HG02571 (cell line): ENCODE results near the gene EML1.

Source experiments
- ATAC-seq: cut with Tn5 transposase; IDR thresholded peaks from one replicate; pipeline ENCODE4 v1.9.1; 2021; ENCODE audit warnings: mild to moderate bottlenecking, moderate library complexity; ENCODE audit not compliant: unreplicated experiment

The EML1 gene

DNA sequence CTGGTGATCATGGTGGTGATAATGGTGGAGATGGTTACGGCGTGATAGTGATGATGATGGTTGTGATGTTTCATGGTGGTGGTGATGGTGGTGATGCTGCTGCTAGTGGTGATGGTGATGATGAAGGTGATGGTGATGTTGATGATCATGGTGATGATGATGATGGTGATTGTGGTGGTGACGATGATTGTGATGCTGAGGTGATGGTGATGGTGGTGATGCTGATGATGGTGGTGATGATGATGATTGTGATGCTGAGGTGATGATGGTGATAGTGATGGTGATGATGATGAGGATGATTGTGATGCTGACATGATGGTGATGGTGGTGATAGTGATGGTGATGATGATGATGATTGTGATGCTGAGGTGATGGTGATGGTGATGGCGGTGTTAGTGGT is 158.8 kb downstream of the EML1 start:
- ATAC-seq = no peak

DNA sequence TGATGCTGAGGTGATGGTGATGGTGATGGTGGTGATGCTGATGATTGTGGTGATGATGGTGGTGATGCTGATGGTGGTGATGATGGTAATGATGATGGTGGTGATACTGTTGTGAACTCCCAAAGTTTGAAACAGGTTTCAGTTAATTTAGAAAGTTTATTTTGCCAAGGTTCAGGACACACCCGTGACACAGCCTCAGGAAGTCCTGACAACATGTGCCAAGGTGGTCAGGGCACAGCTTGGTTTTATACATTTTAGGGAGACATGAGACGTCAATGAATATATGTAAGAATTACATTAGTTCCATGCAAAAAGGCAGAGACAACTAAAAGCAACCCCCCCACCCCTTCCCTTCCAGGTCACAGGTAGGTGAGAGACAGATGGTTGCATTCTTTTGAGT is 159.2 kb downstream of the EML1 start:
- no peak for ATAC-seq

DNA sequence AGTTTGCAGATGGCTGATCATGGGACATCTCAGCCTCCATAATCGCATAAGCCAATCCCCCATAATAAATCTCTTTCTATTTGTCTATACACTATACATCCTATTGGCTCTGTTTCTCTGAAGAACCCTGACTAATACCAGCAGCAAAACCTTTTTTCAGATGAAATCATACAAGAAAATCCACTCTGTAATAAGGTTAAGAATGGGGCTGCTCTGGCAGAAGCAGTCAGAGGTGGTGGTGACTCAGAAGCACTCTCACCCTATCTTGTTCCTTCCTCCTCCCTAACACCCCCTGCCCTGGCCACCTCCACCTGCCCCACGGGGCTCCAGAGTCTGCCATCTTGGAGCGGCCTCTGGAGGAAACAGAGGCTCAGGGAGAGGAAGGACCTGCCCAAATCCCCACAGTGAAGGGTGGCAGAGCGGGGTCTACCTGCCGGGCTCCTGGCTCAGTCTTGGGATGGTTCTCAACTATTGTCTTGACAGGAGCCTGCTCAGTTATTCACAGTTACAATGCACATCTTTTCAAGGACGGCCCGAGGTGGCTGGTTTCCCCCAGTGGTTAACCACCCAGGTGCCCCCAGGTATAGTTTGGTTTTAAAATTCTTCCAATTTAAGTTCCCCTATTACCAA is 162.7 kb downstream of the EML1 start:
- ATAC-seq = no peak

DNA sequence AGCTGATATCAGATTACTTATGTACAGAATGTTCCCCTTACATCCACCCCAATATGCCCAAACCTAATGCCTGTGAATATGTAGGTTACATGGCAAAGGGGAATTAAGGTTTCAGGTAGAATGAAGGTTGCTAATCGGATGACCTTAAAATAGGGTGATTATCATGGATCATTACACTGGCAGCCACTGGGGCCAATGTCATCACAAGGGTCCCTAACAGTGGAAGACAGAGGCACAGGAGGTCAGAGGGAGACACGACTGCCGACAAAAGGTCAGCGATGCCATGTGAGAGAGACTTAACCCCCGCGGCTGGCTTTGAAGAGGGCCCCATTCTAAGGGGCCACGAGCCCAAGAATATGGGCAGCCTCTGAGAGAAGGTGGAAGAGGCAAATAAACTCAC is 165.2 kb downstream of the EML1 start:
- no peak for ATAC-seq

DNA sequence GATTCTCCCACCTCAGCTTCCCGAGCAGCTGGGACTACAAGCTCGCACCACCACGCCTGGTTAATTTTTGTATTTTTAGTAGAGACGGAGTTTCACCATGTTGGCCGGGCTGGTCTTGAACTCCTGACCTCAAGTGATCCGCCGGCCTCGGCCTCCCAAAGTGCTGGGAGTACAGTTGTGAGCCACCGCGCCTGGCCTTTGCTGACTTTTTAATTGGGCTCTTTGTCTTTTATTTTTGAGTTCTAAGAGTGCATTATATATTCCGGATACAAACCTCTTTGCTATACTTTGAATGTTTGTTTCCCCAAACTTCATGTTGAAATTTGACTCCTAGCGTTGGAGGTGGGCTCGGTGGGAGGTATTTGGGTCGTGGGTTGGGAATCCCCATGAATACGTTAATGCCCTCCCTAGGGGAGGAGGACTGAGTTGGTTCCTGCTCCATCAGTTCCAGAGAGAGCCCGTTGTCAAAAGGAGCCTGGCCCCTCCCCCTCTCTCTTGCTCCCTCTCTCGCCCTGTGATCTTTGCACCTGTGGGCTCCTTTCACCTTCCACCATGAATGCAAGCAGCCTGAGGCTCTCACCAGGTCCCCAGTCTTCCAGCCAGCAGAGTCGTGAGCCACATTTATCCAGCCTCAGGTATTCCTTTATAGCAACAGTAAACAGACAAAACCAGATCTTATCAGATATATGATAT is 168.8 kb downstream of the EML1 start:
- ATAC-seq = no peak

DNA sequence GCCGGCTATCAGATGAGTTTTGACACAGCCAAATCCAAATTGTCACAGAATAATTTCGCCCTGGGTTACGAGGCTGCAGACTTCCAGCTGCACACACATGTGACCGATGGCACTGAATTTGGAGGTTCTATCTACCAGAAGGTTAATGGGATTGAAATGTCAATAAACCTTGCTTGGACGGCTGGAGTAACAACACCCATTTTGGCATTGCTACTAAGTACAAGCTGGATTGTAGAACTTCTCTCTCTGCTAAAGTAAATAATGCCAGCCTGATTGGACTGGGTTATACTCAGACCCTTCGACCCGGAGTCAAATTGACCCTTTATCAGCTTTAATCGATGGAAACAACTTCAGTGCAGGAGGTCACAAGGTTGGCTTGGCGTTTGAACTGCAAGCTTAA is 171.8 kb downstream of the EML1 start:
- no peak for ATAC-seq

DNA sequence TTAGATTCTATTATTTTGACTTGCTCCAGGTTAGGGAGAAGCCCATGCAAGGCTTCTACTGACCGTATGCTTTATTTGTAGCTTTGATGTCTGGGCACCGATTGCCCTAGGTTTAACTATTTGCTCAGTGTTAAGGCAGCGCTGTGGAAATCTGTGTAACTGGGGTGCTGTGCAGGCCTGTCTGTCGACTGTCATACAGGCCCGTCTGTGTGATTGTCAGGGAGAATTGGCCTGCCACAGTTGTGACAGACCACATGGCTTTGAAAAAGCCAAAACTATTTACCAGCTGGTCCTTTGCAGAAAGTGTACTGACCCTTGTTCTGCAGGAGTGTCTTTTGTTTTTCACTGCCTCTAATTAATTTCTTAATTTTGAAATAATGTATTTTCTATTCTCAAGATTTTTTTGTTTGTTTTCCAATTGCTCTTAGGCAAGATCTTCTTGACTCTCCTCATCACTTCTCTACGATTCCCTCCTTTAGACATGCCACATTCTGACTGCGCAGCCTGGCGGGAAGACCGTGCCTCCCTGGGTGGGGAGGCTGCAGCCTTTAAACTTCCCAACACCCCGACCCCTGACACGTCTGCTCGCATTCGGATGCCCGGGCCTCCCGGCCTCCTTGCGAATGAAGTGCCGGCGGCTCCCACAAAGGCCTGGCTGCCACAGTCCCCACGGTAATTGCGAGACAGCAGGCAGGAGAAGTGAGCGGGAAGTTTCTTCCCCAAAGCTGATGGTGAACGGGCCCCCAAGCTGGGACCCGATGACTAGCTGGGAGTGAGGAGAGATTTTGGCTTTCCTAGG is 173.0 kb downstream of the EML1 start:
- ATAC-seq = no peak

DNA sequence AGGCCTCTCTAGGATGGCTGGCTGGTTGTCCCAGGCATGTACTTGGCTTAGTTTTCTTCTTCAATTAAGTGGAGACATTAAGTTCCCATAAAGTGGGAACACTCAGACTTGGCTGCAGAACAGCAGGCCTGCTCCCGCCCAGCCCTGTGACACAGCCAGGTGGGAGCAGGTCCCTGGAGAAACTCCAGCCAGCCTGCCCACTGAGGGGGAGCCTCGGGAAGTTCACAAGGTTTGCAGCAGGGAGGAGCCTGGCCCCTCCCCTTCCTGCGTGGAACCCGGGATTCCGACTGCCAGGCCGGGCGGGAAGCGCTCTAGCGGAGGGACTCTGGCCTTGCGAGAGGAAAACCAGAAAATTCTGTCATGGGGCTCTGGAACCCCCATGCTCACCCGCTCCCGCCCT is 173.7 kb downstream of the EML1 start:
- ATAC-seq = no peak

DNA sequence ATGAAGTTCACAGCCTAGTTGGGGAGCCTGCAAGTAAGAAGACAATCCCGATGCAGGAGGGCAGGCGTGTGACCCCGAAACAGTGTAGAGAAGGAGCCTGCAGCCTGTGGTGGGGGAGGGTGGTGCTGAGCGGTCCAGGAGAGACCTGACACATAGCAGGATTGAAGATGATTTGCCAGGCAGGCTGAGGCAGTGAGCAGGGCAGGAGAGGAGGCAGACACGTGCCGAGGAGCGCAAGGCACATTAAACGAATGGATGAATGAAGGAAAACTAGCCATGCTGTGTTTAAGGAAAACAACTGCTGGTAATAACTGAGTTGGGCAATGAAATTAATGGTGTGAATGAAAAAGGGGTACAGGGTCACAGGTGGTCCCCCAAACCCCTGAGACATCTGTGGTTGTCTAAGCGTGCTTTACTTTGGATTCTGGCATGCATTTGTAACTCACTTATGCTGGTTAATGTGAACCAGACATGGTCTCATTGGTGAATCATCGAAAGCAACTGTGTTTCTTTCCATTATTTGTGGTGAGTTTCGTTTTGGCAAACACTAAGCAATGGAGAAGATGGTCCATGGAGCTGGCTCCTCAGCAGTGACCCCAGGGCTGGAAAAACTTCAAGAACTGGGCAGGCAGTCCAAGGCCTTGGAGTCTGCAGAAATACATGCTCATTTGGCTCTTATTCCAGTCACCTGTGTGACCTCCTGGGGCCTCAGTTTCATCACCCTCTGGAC is 175.1 kb downstream of the EML1 start:
- no peak for ATAC-seq

DNA sequence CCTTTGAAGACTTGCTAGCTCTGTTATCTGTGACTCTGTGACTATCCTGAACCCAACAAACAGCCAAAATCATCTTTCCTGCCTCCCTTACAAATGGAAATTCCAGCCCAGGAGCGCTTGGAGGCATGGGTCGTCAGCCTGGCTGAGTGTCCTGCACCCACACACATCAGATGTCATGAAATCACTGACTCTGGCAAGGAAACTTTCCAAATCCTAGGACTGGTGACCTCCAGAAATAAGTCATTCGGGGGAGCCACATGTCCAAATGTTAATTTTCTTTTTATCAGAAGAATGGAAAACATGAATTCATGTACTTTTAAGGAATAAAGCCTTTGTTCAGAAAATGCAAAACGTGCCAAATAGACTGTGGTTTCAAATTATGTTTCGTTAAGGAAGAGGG is 175.7 kb downstream of the EML1 start:
- no peak for ATAC-seq

DNA sequence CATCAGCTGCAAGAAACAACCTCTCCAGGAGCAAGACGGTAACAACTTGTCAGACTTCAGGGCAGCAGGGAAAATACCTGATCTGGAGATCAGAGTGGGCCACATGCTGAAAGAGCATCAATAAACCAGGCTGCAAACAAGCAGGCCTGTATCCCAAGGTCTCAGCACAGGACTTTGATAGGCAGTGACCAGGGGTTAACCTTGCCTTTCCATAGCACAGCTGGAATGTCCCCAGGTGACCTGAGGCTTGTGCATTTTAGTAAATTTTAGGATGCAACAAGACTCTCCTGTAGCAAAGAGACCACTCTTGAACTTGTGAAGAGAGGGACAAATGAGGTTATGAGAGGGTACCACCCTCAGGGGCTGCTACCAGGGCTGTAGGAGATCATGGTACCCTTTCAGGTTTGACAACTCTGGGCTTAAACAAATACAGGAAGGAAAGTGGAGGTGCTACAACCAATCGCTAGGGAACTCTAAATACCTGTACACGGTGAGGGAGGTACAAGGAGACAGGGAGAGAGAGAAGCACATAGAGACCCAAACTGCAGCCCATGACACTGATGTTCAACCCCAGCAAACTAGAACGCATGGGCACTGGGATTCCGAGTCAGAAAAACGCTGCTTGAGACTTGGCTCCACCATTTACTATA is 176.6 kb downstream of the EML1 start:
- no peak for ATAC-seq

DNA sequence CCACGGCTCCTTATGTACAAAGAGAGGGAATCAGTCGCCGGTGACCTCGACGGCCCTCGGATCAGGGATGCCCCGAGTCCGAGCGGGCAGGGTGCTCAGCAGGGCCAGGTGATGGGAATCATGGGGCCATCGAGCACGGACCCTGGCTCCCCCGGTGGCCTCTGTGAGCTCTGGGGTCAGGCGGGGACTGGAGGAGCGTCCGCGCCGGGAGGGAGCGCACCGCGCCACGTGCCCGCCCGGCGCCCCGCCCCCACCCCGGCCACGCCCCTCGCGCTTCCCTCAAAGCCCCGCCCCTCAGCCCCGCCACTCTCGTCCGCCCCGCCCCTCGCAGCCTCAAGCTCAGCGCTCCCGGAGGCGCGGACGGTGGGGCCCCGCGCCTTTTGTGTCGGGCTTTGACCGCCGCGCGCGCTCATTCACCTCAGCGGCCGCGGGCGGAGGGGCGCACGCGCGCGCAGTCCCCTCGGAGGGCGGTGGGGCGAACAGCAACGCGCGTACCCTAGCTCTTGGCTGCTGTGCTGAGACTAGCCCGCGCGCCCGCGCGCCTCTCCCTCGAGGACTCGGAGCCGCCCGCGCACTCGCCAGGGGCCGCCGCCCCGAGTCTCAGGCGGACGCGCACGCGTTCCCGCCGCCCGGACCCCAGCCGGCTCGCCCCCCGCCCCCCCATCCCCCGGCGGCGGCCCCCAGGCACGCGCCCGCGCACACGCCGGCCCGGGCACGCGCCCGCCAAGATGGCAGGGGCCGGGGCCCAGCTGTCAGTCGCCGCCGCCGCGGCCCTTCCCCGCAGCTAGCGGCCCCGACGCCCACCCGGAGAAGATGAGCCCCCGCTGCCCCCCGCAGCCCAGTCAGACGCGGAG is 178.1 kb downstream of the EML1 start:
- no peak for ATAC-seq

DNA sequence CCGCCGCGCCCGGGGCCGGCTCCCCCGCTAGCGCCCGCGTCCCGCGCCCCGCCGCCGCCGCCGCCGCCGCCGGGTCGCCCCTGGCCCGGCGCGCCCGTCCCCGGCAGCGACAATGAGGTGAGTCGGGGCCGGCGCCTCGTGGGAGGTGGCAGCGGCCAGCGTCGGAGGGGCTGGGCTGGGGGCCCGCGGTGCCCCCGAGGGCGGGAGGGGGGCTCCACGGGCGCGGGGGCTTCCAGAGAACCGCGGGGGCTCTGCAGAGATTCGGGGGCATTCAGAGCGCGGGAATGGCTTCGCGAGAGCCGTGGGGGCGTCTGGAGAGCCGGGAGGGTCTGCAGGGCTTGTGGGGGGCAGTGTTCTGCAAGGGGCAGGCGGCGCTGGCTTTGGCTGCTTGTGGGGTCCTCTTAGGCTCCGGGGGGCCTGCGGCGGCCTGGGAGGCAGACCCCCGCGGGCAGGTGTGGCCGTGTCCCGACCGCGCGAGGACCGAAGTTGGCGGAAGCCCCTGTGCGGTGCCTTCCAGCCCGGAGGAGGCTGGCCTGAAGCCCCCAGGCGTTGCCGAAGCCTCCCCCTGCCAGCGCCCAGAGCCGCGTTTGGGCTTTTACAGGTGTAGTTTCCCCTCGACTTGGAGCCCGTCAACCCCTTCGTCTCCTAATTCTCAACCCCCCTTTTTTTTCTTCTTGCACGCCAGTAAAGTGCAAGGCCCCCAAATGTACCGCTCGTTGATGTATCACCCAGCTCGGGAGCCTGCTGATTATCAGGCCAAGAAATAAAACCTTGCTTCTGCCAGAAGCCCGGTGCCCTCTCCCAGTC is 178.9 kb downstream of the EML1 start:
- ATAC-seq = no peak

DNA sequence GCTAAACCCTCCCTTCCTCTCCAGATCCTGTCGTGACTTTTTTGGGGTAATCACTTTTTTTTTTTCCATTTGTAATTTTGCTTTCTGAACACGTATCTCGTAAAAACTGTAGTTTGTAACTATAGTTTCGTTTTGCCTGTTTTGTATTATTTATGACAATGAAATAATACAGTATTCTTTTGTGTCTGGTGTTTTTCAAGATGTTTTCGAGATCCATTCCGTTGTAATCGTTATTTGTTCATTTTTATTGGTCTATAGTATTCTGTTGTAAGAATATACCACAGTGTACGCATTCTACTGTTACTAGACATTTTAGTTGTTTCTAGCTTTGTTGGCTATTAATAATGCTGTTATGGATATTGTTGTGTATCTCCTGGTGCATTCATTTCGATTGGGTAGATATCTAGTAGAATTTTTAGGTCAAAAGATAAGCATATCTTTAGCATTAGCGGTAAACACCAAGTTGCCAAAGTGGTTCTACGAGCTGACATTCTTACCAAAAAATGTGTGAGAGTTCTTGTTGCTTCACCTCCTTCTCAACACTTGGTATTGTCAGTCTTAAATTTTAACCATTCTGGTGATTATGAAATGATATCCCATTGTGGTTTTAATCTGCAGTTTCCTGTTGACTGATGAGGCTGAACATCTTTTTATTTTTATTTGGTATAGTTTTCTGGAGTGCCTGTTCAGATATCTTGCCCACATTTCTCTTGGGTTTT is 179.7 kb downstream of the EML1 start:
- no peak for ATAC-seq

DNA sequence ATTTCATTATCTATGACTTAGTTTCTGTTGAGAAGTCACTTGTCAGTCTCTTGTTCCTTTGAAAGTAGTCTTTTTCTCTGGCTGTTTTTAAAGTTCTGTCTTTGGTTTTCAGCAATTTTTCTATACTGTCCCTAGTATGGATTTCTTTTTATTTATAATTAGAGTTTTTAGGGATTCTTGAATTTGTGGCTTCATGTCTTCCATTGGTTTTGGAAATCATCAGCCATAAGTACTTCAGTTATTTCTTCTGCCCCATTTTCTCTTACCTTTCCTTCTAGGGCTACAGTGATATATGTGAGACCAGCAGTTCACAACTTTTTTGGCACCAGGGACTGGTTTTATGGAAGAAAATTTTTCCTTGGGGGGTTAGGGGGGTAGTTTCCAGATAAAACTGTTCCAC is 182.0 kb downstream of the EML1 start:
- no peak for ATAC-seq

DNA sequence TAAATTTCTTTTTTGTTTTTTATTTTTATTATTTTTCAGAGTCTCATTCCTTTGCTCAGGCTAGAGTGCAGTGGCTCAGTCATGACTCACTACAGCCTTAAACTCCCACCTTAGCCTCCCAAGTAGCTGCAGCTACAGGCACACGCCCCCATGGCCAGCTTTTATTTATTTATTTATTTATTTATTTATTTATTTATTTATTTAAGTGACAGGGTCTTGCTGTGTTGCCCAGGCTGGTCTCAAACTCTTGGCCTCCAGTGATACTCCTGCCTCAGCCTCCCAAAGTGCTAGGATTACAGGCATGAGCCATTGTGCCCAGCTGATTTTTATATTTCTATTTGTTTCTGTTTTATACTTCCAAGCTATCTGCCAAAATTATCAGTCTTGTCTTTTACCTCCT is 182.8 kb downstream of the EML1 start:
- ATAC-seq = no peak

DNA sequence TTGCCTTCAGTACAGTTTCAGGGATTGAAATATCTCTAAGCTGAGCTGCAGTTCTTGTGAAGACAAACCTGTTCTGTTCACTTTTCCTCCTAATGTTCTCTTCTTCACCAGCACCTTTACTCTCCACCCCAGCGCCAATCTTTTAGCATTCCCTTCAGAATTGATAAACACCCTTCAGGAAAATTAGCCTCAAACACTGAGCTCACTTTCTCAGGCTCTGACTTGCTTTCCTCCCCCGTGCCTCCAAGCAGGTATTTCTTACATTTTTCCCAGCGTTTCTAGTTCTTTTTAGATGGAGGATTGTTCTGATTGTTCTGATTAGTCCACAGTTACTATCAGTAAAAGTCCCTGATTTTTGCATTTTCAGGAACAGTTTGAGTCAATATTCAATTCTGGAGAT is 183.5 kb downstream of the EML1 start:
- no peak for ATAC-seq

DNA sequence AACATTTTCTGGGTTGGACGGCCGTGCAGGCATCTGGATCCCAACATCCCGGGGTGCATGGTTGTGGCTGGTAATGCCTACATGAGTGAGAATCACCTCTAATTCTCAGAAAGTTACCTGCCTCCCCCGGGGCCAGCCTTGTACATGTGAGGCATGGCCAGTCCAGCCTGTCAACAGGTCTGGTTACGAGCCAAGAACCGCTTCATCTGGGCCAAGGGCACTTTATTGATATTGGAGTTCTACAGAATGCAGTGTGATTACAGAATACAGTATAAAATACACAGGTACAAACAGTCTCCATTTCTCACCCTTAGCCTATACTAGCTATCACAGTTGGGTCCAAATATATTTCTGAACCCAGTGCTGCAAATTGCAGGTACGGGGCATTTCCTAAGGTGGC is 187.1 kb downstream of the EML1 start:
- ATAC-seq = no peak

DNA sequence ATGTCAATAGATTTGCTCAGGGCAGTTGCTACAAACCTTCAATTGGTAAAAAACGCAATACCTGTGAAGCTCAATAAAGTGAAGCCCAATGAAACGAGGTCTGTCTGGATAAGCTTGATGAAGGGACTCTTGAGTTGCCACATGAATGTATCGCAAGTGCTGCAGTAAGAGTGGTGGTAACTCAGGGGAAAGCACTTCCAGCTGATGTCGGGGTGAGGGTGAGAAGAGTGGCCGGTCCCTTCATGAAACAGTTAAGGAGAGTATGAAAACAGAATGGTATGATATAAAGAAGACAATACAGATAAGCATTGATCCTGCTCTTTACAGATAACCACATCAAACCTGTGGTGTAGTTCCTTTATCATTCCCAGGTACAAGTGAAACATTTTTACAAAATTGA is 188.6 kb downstream of the EML1 start:
- no peak for ATAC-seq
